ENCODE measurements around the gene PPP1R14D.

GRCh38 chr15:40815042-40815698 is 13.3 kb downstream of the PPP1R14D start:
- TF ChIP-seq MAX (IDR thresholded peaks at IDR 0.05; ENCODE audit: low read depth, low read length) (no peak), CTCF (IDR thresholded peaks at IDR 0.05; ENCODE audit: low read depth, low read length) (no peak), MYC (IDR thresholded peaks at IDR 0.05; ENCODE audit: low read depth, low read length) (no peak), POLR2A (IDR thresholded peaks at IDR 0.05; ENCODE audit: extremely low read depth, insufficient read length) (no peak)
